Right hindlimb (tissue), 1 donor: ENCODE results near the gene DCTN1.
"Not testable (repeated sequence)": the region's sequence is repeated elsewhere in the genome, so short reads cannot be mapped to it uniquely, and the experiment has no call there.

Source experiments
- DNase-seq: peaks from one replicate; pipeline ENCODE4 v3.0.0-alpha.2; 2018

DCTN1 gene

DNA sequence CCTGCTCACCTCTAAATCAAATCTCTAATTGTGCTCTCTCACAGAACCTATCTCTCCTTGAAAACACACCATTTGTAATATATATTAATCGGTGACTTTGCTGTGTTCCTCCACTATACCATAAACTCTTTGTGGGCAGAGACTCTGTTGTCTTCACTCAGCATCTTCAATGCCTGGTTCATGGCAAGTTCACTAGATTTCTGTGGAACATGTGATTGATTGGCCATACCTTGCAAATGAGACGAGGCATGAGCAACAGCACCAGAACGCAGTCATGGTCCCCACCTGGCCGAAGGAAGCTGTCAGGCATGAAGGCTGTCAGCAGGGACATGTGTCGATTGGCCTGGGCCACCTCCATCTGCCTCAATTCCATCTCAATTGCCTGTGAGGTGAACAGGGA is 11.6 kb downstream of the DCTN1 start:
- no peak for DNase-seq

DNA sequence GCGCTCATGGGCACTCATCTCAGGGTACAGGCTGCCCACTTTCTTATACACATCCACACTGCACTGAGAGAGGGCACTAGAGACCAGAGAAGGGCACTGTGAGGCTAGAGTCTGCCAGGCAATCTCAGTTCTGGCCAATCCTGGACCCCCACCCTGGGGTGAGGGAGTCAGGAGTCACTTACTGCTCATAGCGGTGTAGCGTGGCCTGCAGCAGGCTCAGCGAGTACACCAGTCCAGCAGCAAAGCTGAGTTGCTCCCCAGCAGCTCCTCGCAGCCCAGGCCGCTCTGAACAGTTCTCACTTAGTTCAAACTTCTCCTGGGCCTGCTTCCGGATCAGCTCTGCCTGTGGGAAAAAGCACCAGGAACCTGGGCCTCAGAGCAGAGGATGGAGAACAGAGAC is 12.3 kb downstream of the DCTN1 start:
- no peak for DNase-seq

- DNase-seq, result no peak
Measured at GRCh38 chr2:74366036-74366435, 14.1 kb downstream of the DCTN1 start.

GRCh38 chr2:74364533-74365505 is 15.3 kb downstream of the DCTN1 start:
- DNase-seq, result no peak

- DNase-seq, result no peak
Measured at GRCh38 chr2:74361327-74361726, 18.8 kb downstream of the DCTN1 start.

GRCh38 chr2:74357627-74358026 is 22.5 kb downstream of the DCTN1 start:
- DNase-seq, result no peak

DNA sequence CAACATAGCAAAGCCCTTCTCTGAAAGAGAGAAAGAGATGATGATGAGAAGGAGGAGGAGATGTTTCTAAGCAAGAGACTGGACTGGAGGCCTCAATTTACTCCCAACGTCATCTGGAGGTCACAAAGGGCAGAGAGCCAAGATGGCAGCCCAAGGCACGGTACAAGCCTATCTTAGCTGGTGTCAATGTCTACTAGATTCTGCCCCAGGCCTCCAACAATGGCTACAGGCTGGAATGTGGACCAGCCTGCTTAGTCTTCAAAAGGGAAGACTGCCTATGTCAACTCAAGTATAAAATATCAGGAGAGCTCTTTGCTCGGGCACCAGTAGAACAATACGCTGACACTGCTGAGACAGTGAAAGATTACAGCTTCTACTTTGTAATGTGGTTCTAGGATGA is 30.2 kb downstream of the DCTN1 start:
- DNase-seq, result no peak

GRCh38 chr2:74347742-74348141 is 32.4 kb downstream of the DCTN1 start:
- no peak for DNase-seq

- no peak for DNase-seq
Measured at GRCh38 chr2:74347303-74347702, 32.8 kb downstream of the DCTN1 start.

- DNase-seq, result no peak
Measured at GRCh38 chr2:74345272-74345943, 34.7 kb downstream of the DCTN1 start.

GRCh38 chr2:74343316-74343715 is 36.8 kb downstream of the DCTN1 start, which contains the start of gene SLC4A5:
Gene SLC4A5, minus strand, starts transcription at chr2:74343416. Its CDS starts 28,393 bp downstream, at chr2:74315023.
- DNase-seq, result no peak

GRCh38 chr2:74336227-74336626 is 43.9 kb downstream of the DCTN1 start:
- DNase-seq, result not testable (repeated sequence)

DNA sequence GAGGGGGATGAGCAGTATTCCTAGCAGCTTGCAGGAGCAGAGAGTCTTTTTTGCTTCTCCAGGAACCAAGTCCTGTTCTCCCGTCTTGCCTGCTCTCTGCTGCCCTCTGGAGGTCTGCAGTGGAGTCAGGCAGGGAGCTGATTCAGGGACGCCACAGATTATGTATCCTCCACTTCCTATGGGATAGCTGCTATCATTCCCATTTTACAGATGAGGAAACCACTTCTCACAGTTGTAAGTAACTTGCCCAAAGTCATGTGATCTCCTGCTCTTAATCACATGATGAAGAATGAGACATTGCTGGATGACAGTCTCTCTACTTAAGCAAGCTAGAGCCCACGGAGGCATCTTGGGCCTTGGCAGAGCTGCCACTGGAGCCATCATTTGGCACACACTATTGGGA is 45.2 kb downstream of the DCTN1 start:
- DNase-seq, result peak; percentile 82

DNA sequence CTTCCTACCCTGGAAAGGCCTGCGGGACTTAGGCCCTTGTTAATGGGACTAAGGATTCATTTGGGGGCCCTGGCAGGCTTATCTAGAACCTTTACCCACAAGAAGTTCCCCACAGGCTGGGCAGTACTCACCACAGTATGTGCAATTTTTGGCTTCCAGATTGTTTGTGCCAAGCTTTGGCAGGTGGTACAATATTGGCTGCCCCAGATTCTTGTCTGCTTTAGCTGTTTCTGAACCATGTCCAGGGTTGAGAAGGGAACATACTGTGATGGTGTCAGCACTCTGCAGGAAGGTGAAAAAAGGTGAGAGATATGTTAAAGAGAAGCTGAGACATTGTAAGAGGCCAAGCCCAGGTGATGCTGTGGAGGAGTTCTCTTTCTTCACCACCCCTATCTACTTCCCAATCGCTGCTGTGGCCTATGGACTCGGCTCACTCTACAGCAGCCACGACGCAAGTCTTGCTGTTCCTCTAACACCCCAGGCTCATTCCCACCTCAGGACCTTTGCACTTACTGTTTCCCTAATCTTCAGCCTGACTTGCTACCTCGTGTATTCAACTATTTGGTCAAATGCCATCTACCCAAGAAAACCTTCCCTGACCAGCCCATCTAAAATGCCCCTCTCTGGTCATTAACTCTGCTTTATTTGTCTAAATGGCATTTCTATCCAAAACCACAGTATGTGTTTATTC is 46.1 kb downstream of the DCTN1 start:
- no peak for DNase-seq

- DNase-seq, result no peak
Measured at GRCh38 chr2:74333175-74333574, 46.9 kb downstream of the DCTN1 start.

DNA sequence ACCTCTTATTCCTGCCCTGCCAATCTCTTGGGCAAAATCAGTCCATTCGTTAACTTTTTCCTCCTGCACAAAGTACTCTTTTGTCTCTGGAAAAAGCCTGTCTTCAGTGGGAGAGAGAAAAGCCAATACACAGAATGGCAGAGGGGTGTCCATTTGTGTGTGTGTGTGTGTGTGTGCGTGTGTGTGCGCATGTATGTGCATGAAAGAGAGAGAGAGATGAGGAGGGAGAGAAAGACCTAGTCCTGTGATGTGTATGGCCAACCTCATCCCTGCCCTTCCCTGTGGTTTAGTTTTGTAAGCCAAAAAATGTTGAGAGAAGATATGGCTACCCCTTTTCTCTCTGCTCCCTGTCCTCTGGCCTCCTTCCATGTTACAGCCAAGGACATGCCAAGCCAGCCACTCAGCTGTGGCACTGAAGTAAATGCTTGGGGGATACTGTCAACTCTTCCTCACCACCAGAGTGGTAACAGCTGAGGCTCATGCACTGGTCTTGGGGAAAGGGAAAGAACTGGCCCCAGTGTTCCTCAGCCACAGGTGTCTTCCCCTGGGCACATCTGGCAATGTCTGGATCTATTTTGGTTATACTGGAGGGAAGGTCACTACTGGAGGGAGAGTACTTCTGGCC is 47.4 kb downstream of the DCTN1 start:
- no peak for DNase-seq

DNA sequence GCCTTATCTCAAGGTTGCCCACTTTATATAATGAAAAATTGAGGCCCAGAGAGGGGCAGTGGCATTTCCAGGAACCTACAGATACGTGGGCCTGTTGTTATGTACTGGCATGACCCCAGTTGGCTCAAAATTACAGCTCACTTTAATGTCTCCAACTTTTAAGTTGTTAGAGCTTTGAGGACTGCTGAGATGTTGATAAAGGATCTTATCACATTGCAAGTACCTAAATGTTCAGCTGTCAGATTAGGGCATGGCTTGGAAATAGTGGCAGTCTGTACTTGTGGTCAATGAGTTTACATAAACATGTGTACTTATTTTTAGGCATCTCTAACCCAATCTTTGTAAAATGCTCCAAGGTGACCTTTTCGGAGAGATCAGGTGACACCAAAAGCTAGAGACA is 51.5 kb downstream of the DCTN1 start:
- no peak for DNase-seq

GRCh38 chr2:74328074-74328473 is 52.0 kb downstream of the DCTN1 start:
- DNase-seq, result no peak

DNA sequence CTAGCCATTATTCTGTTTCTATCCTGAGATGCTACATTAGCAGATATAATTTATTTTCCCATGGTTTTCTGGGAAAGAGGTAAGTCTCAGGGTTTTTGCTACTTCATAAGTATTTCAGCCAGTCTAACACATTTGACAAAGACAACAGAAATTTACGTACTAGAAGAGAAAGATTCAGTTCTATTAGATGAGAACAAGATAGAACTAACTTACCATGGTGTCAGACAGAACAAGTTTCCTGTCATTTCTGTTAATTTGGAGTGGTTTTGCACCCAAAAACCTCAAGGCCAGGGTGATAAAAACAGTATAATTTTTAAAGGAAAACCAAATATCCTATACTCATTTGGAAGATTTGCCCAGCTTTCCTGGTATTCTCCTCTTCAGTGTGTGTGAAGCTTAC is 52.5 kb downstream of the DCTN1 start:
- DNase-seq, result no peak

GRCh38 chr2:74327199-74327598 is 52.9 kb downstream of the DCTN1 start:
- DNase-seq, result no peak

- no peak for DNase-seq
Measured at GRCh38 chr2:74325815-74326214, 54.3 kb downstream of the DCTN1 start.

DNA sequence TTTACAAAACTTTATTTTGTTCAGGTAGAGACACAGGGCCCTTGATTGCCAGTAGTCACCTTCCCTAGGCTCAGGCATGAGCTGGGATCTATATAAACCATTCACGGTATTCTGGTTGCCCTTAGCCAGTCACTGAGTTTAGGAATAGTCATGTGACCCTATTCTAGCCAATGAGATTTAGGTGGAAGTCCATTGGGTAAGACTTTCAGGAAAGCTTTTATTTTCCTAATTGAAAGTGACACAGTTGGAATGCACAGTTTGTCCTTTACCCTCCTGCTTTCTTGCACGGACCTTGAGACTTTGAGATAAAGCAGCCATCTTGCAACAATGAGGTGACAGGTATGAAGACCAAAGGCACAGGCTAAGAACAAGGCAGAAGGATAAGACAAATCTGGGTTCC is 58.4 kb downstream of the DCTN1 start:
- DNase-seq, result no peak

- DNase-seq, result no peak
Measured at GRCh38 chr2:74317701-74318100, 62.4 kb downstream of the DCTN1 start.
